Skin epidermis (tissue), 12 donors: ENCODE results near the gene PGM5.
"Not testable (repeated sequence)": the region's sequence is repeated elsewhere in the genome, so short reads cannot be mapped to it uniquely, and the experiment has no call there.

Experiments used
- H3K27ac ChIP-seq, 21 experiments: fragments of 200-600 bp; sonication (generic) in 11 of 21; one replicate each; pipeline ENCODE4 v1.5.0; 2020; ENCODE audit warnings: mild to moderate bottlenecking in 3 of 21, inconsistent platforms in 2 of 21, moderate library complexity in 2 of 21
- H3K4me3 ChIP-seq, 7 experiments: fragments of 200-600 bp; sonication (generic) in 2 of 7; one replicate each; pipeline ENCODE4 v1.5.0; 2020; ENCODE audit warnings: inconsistent platforms in 2 of 7, mild to moderate bottlenecking in 2 of 7, moderate library complexity in 1 of 7

The PGM5 gene

GRCh38 chr9:68366933-68367547 is 10.6 kb downstream of the PGM5 start:
- not testable (repeated sequence) for H3K4me3 ChIP-seq, H3K27ac ChIP-seq

- not testable (repeated sequence) for H3K4me3 ChIP-seq, H3K27ac ChIP-seq
Measured at GRCh38 chr9:68375789-68376188, 19.4 kb downstream of the PGM5 start.

GRCh38 chr9:68377723-68378122 is 21.3 kb downstream of the PGM5 start:
- not testable (repeated sequence) for H3K27ac ChIP-seq, H3K4me3 ChIP-seq

- H3K4me3 ChIP-seq, H3K27ac ChIP-seq: not testable (repeated sequence)
Measured at GRCh38 chr9:68383894-68384293, 27.5 kb downstream of the PGM5 start.

GRCh38 chr9:68389558-68389957 is 33.1 kb downstream of the PGM5 start:
- H3K4me3 ChIP-seq, H3K27ac ChIP-seq: not testable (repeated sequence)

GRCh38 chr9:68390737-68391136 is 34.3 kb downstream of the PGM5 start:
- not testable (repeated sequence) for H3K4me3 ChIP-seq, H3K27ac ChIP-seq

GRCh38 chr9:68396411-68397094 is 40.1 kb downstream of the PGM5 start:
- H3K27ac ChIP-seq = not testable (repeated sequence)

GRCh38 chr9:68397095-68397423 is 40.6 kb downstream of the PGM5 start:
- not testable (repeated sequence) for H3K27ac ChIP-seq, H3K4me3 ChIP-seq

More at GRCh38 chr9:68396411-68397094, 40.1 kb downstream of the PGM5 start:
- H3K4me3 ChIP-seq = not testable (repeated sequence)

- not testable (repeated sequence) for H3K4me3 ChIP-seq, H3K27ac ChIP-seq
Measured at GRCh38 chr9:68397796-68398195, 41.4 kb downstream of the PGM5 start.

GRCh38 chr9:68398324-68398723 is 41.9 kb downstream of the PGM5 start:
- not testable (repeated sequence) for H3K4me3 ChIP-seq, H3K27ac ChIP-seq

- H3K27ac ChIP-seq, H3K4me3 ChIP-seq: not testable (repeated sequence)
Measured at GRCh38 chr9:68404421-68405185, 48.2 kb downstream of the PGM5 start.

GRCh38 chr9:68411865-68412264 is 55.5 kb downstream of the PGM5 start:
- not testable (repeated sequence) for H3K27ac ChIP-seq, H3K4me3 ChIP-seq

- not testable (repeated sequence) for H3K4me3 ChIP-seq, H3K27ac ChIP-seq
Measured at GRCh38 chr9:68412754-68413153, 56.3 kb downstream of the PGM5 start.

GRCh38 chr9:68415065-68415464 is 58.7 kb downstream of the PGM5 start:
- not testable (repeated sequence) for H3K27ac ChIP-seq, H3K4me3 ChIP-seq

GRCh38 chr9:68416936-68417564 is 60.6 kb downstream of the PGM5 start:
- Histone ChIP-seq H3K4me3 (no peak overlapping the region), H3K27ac (no peak overlapping the region)

GRCh38 chr9:68417762-68418161 is 61.4 kb downstream of the PGM5 start:
- H3K27ac ChIP-seq = no peak overlapping the region
- no peak overlapping the region for H3K4me3 ChIP-seq

- Histone ChIP-seq H3K4me3 (no peak overlapping the region), H3K27ac (no peak overlapping the region)
Measured at GRCh38 chr9:68418259-68418845, 61.9 kb downstream of the PGM5 start.

GRCh38 chr9:68419901-68420300 is 63.5 kb downstream of the PGM5 start:
- Histone ChIP-seq H3K27ac (no peak overlapping the region), H3K4me3 (no peak overlapping the region)

- no peak overlapping the region for H3K4me3 ChIP-seq
- no peak overlapping the region for H3K27ac ChIP-seq
Measured at GRCh38 chr9:68426755-68427154, 70.3 kb downstream of the PGM5 start.

GRCh38 chr9:68427216-68427977 is 71.0 kb downstream of the PGM5 start:
- Histone ChIP-seq H3K27ac (no peak overlapping the region), H3K4me3 (no peak overlapping the region)
